T-helper 2 cell treated with Interferon-gamma antibody and Interleukin-4, amounts not matched to agents 5 μg/mL and 100 μg/mL, for 36 hours (primary cell): ENCODE measurements around the gene QKI.
"Not testable (repeated sequence)": the region's sequence is repeated elsewhere in the genome, so short reads cannot be mapped to it uniquely, and the experiment has no call there.

ENCODE experiments used
- DNase-seq: peaks from one replicate; pipeline ENCODE4 v3.0.0; 2021; ENCODE audit warnings: low spot score
- H3K27ac Mint-ChIP-seq: one replicate; pipeline ENCODE4 v1.8.0; 2021; ENCODE audit warnings: mild to moderate bottlenecking, mixed read lengths
- H3K27me3 Mint-ChIP-seq: one replicate; pipeline ENCODE4 v1.8.0; 2021; ENCODE audit warnings: low read depth, mixed read lengths
- H3K36me3 Mint-ChIP-seq: one replicate; pipeline ENCODE4 v1.8.0; 2021; ENCODE audit warnings: low read depth, mixed read lengths
- H3K4me1 Mint-ChIP-seq: one replicate; pipeline ENCODE4 v1.8.0; 2021; ENCODE audit warnings: low read depth, mixed read lengths
- H3K4me3 Mint-ChIP-seq: one replicate; pipeline ENCODE4 v1.8.0; 2022; ENCODE audit warnings: mild to moderate bottlenecking, moderate library complexity, mixed read lengths
- H3K9me3 Mint-ChIP-seq: one replicate; pipeline ENCODE4 v1.8.0; 2021; ENCODE audit warnings: mixed read lengths

QKI gene

DNA sequence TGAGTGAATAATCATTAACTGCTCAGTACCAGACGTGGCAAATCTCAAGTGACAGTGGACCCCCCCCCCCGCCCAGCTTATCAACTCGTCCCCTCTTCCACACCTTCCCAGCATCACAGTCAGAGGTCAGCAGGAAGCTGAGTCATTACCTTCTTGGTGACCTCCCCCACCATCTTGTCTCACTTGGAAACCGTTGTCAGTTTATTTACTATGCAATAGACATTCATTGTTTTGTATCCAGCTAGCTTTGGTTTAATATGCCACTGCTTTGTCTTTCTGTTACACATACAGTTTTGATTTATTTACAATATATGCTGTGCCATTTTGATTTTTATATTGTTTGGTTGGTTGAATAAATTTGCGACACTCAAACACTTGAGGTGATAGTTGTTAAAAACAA, 158.1 kb downstream of the QKI start:
- DNase-seq = no peak
- H3K27ac Mint-ChIP-seq = no peak overlapping the region
- no peaks in the 10 kb centered on the region for H3K27me3 Mint-ChIP-seq
- no peaks in the 10 kb centered on the region for H3K9me3 Mint-ChIP-seq
- H3K4me1 Mint-ChIP-seq = peaks cover 3% of the 10 kb centered on the region
- H3K4me3 Mint-ChIP-seq = no peak overlapping the region
- H3K36me3 Mint-ChIP-seq = peaks cover 20% of the 10 kb centered on the region

- peaks cover 3% of the 10 kb centered on the region for H3K4me1 Mint-ChIP-seq
- H3K27me3 Mint-ChIP-seq = no peaks in the 10 kb centered on the region
- H3K9me3 Mint-ChIP-seq = no peaks in the 10 kb centered on the region
- no peak overlapping the region for H3K4me3 Mint-ChIP-seq
- peaks cover 20% of the 10 kb centered on the region for H3K36me3 Mint-ChIP-seq
- H3K27ac Mint-ChIP-seq = no peak overlapping the region
- no peak for DNase-seq
These were observed 159.1 kb downstream of the QKI start for GRCh38 chr6:163573503-163574179.

- no peak for DNase-seq
- H3K4me3 Mint-ChIP-seq = no peak overlapping the region
These were observed 161.6 kb downstream of the QKI start for GRCh38 chr6:163576114-163576513.

GRCh38 chr6:163577404-163577803, 162.9 kb downstream of the QKI start:
- Mint-ChIP-seq H3K27ac (no peak overlapping the region), H3K4me3 (no peak overlapping the region)

More at GRCh38 chr6:163576114-163576513, 161.6 kb downstream of the QKI start:
- Mint-ChIP-seq H3K27ac (no peak overlapping the region), H3K27me3 (peaks cover 2% of the 10 kb centered on the region), H3K4me1 (peaks cover 3% of the 10 kb centered on the region), H3K36me3 (peaks cover 10% of the 10 kb centered on the region), H3K9me3 (no peaks in the 10 kb centered on the region)

GRCh38 chr6:163579111-163579879, 164.8 kb downstream of the QKI start:
- no peak overlapping the region for H3K4me3 Mint-ChIP-seq
- H3K27ac Mint-ChIP-seq = no peak overlapping the region
- no peaks in the 10 kb centered on the region for H3K9me3 Mint-ChIP-seq
- no peaks in the 10 kb centered on the region for H3K36me3 Mint-ChIP-seq
- H3K4me1 Mint-ChIP-seq = no peaks in the 10 kb centered on the region
- H3K27me3 Mint-ChIP-seq = peaks cover 4% of the 10 kb centered on the region
- DNase-seq = no peak

More at GRCh38 chr6:163577404-163577803, 162.9 kb downstream of the QKI start:
- Mint-ChIP-seq H3K27me3 (peaks cover 3% of the 10 kb centered on the region), H3K4me1 (peaks cover 3% of the 10 kb centered on the region), H3K36me3 (peaks cover 4% of the 10 kb centered on the region), H3K9me3 (no peaks in the 10 kb centered on the region)
- no peak for DNase-seq

DNA sequence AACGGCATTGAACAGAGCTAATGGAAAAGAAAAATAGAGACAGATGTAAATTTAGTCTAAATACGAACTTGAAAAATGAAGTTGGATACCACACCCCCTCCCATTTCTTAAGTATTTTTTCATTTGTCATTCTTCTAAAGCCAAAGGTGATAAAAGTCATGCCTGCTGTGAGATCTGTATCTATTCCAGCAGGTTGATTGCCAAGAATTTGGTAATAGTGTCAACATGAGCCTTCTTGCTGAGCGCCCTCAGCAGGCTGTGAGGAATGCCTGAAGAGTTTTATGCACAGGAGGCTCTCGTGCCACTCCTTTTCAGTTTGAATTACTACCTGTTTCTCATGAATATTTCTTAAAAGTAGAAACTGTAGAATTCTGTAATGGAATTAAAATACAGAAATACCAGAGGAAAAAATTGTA, 165.4 kb downstream of the QKI start:
- H3K4me3 Mint-ChIP-seq = no peak overlapping the region
- DNase-seq = no peak

GRCh38 chr6:163580311-163581030, 166.0 kb downstream of the QKI start:
- Mint-ChIP-seq H3K27ac (no peak overlapping the region), H3K4me1 (no peaks in the 10 kb centered on the region), H3K27me3 (peaks cover 4% of the 10 kb centered on the region), H3K4me3 (no peak overlapping the region), H3K9me3 (no peaks in the 10 kb centered on the region), H3K36me3 (no peaks in the 10 kb centered on the region)
- no peak for DNase-seq

More for the DNA sequence above, 165.4 kb downstream of the QKI start:
- H3K9me3 Mint-ChIP-seq = no peaks in the 10 kb centered on the region
- H3K27me3 Mint-ChIP-seq = peaks cover 4% of the 10 kb centered on the region
- H3K27ac Mint-ChIP-seq = no peak overlapping the region
- no peaks in the 10 kb centered on the region for H3K36me3 Mint-ChIP-seq
- H3K4me1 Mint-ChIP-seq = no peaks in the 10 kb centered on the region

- Mint-ChIP-seq H3K4me3 (no peak overlapping the region), H3K4me1 (no peaks in the 10 kb centered on the region), H3K27me3 (peaks cover 4% of the 10 kb centered on the region), H3K27ac (no peak overlapping the region), H3K9me3 (no peaks in the 10 kb centered on the region), H3K36me3 (no peaks in the 10 kb centered on the region)
- DNase-seq = no peak
These were observed 169.0 kb downstream of the QKI start for GRCh38 chr6:163583558-163583957.

DNA sequence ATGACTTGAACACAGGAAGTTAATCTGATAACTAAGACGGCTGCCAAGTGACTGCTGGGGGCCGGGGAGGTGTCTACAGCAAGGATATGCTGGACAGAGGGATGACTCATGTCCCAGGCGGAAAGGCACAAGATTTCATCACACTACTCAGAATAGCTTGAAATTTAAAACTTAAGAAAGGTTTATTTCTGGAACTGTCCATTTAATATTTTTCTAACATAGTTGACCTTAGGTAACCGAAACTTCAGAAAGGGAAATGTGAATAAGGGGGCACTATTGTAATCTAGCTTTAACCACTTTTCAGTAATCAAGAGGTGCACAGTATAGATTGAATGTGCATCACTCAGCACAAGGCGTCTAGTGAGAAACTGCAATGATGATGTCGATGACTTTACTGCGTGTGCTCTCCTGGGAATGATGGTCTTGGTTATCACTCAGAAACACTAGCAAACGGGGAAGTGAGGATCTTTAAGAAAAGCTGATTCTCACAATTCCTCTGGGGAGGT, 171.5 kb downstream of the QKI start:
- Mint-ChIP-seq H3K27me3 (peaks cover 2% of the 10 kb centered on the region), H3K4me3 (no peak overlapping the region), H3K36me3 (no peaks in the 10 kb centered on the region), H3K4me1 (no peaks in the 10 kb centered on the region), H3K27ac (no peak overlapping the region), H3K9me3 (peaks cover 7% of the 10 kb centered on the region)
- no peak for DNase-seq

- no peaks in the 10 kb centered on the region for H3K36me3 Mint-ChIP-seq
- no peak for DNase-seq
- H3K4me1 Mint-ChIP-seq = no peaks in the 10 kb centered on the region
- no peak overlapping the region for H3K4me3 Mint-ChIP-seq
- no peak overlapping the region for H3K27ac Mint-ChIP-seq
- H3K9me3 Mint-ChIP-seq = peaks cover 12% of the 10 kb centered on the region
- H3K27me3 Mint-ChIP-seq = peaks cover 2% of the 10 kb centered on the region
These were observed 172.4 kb downstream of the QKI start for GRCh38 chr6:163586888-163587287.

- Mint-ChIP-seq H3K27me3 (no peaks in the 10 kb centered on the region), H3K9me3 (peaks cover 17% of the 10 kb centered on the region), H3K27ac (no peak overlapping the region), H3K4me1 (no peaks in the 10 kb centered on the region), H3K36me3 (no peaks in the 10 kb centered on the region), H3K4me3 (no peak overlapping the region)
- DNase-seq = no peak
These were observed 173.9 kb downstream of the QKI start for GRCh38 chr6:163588220-163588919.

GRCh38 chr6:163589387-163589786, 174.9 kb downstream of the QKI start:
- DNase-seq = no peak
- no peak overlapping the region for H3K27ac Mint-ChIP-seq
- H3K36me3 Mint-ChIP-seq = no peaks in the 10 kb centered on the region
- peaks cover 19% of the 10 kb centered on the region for H3K9me3 Mint-ChIP-seq
- no peak overlapping the region for H3K4me3 Mint-ChIP-seq
- no peaks in the 10 kb centered on the region for H3K4me1 Mint-ChIP-seq
- H3K27me3 Mint-ChIP-seq = no peaks in the 10 kb centered on the region

GRCh38 chr6:163590132-163590531, 175.6 kb downstream of the QKI start:
- not testable (repeated sequence) for DNase-seq, H3K27ac Mint-ChIP-seq, H3K27me3 Mint-ChIP-seq, H3K36me3 Mint-ChIP-seq, H3K4me3 Mint-ChIP-seq, H3K4me1 Mint-ChIP-seq
- peaks cover 19% of the 10 kb centered on the region for H3K9me3 Mint-ChIP-seq
